HepG2 (cell line): ENCODE data around the gene FDPS. TPM values are rescaled to one million over a fixed set of nuclear protein-coding genes. Genes with fewer than 3 reads are reported as not detected.

Experiments used
- BHLHE40 ChIP-seq: IDR thresholded peaks from 2 replicates; pipeline ENCODE4 v1.6.1; 2011; ENCODE audit warnings: low read length, improper control_type of control experiment
- HES4 ChIP-seq: sonication (generic); formaldehyde crosslinking; IDR thresholded peaks from 2 replicates; pipeline ENCODE4 v1.9.0; 2021; ENCODE audit warnings: mild to moderate bottlenecking, missing genetic modification reagents, borderline replicate concordance
- HNRNPL ChIP-seq: fragments of 200-400 bp; formaldehyde crosslinking; IDR thresholded peaks from 2 replicates; pipeline ENCODE4 v1.6.1; 2017; ENCODE audit warnings: mild to moderate bottlenecking, low read depth, low read length
- JUNB ChIP-seq: sonication (generic); formaldehyde crosslinking; IDR thresholded peaks from 2 replicates; pipeline ENCODE4 v1.8.0; 2022; ENCODE audit warnings: missing genetic modification reagents, mild to moderate bottlenecking, borderline replicate concordance
- MYC ChIP-seq: sonication (generic); formaldehyde crosslinking; IDR thresholded peaks from 2 replicates; pipeline ENCODE4 v1.9.0; 2021; ENCODE audit warnings: missing genetic modification reagents, borderline replicate concordance
- POLR2A ChIP-seq, 2 experiments: IDR thresholded peaks; 2 replicates each; pipeline ENCODE4 v1.6.1; 2011; ENCODE audit warnings: low read depth in 2 of 2, low read length in 2 of 2, mild to moderate bottlenecking in 1 of 2, moderate library complexity in 1 of 2; ENCODE audit not compliant: insufficient read depth in 1 of 2
- RXRA ChIP-seq: sonication (generic); formaldehyde crosslinking; IDR thresholded peaks from 2 replicates; pipeline ENCODE4 v1.5.1; 2020; ENCODE audit warnings: missing genetic modification reagents
- SNAI1 ChIP-seq: sonication (generic); formaldehyde crosslinking; IDR thresholded peaks from 2 replicates; pipeline ENCODE4 v1.5.0; 2020; ENCODE audit warnings: mild to moderate bottlenecking, missing genetic modification reagents, borderline replicate concordance
- TRIM24 ChIP-seq: sonication (generic); formaldehyde crosslinking; IDR thresholded peaks from 2 replicates; pipeline ENCODE4 v1.8.0; 2022; ENCODE audit warnings: mild to moderate bottlenecking, missing genetic modification reagents
- ZFP36L2 ChIP-seq: sonication (generic); formaldehyde crosslinking; IDR thresholded peaks from 2 replicates; pipeline ENCODE4 v1.4.0; 2020; ENCODE audit warnings: missing genetic modification reagents
- ZFX ChIP-seq: sonication (generic); formaldehyde crosslinking; IDR thresholded peaks from 2 replicates; pipeline ENCODE4 v1.4.0; 2020; ENCODE audit warnings: mild to moderate bottlenecking, low read depth, missing genetic modification reagents, moderate library complexity
- ZIK1 ChIP-seq: sonication (generic); formaldehyde crosslinking; IDR thresholded peaks from 2 replicates; pipeline ENCODE4 v1.5.0; 2020; ENCODE audit warnings: mild to moderate bottlenecking, low read depth, missing genetic modification reagents, borderline replicate concordance
- ZMYM3 ChIP-seq: sonication (generic); formaldehyde crosslinking; IDR thresholded peaks from 2 replicates; pipeline ENCODE4 v1.5.1; 2020; ENCODE audit warnings: mild to moderate bottlenecking, missing genetic modification reagents
- ZNF20 ChIP-seq: sonication (generic); formaldehyde crosslinking; IDR thresholded peaks from 2 replicates; pipeline ENCODE4 v1.4.0; 2020; ENCODE audit warnings: mild to moderate bottlenecking, moderate library complexity, missing genetic modification reagents
- ZNF232 ChIP-seq: sonication (generic); formaldehyde crosslinking; IDR thresholded peaks from 2 replicates; pipeline ENCODE4 v1.4.0; 2020; ENCODE audit warnings: missing genetic modification reagents, borderline replicate concordance
- ZNF354B ChIP-seq: sonication (generic); formaldehyde crosslinking; IDR thresholded peaks from 2 replicates; pipeline ENCODE4 v1.8.0; 2022; ENCODE audit warnings: mild to moderate bottlenecking, missing genetic modification reagents
- ZNF768 ChIP-seq: sonication (generic); formaldehyde crosslinking; IDR thresholded peaks from 2 replicates; pipeline ENCODE4 v1.4.0; 2020; ENCODE audit warnings: missing genetic modification reagents
- ZNF816 ChIP-seq: sonication (generic); formaldehyde crosslinking; IDR thresholded peaks from 2 replicates; pipeline ENCODE4 v1.8.0; 2022; ENCODE audit warnings: missing genetic modification reagents, mild to moderate bottlenecking, borderline replicate concordance
- polyA plus RNA-seq, 8 experiments: library from polyadenylated mRNA; depleted of rRNA in 3 of 8; stranded (reverse) in 7 of 8; unstranded in 1 of 8; fragments of >200 nt; fragmentation: Illumina TruSeq in 4 of 8; extraction: Trizol in 4 of 8; gene quantifications; 2 replicates each; pipeline versions ENCODE4 v1.2.1 to v1.2.3, GENCODE V29; 2011 to 2016; ENCODE audit warnings: low read depth in 4 of 8, missing spikeins in 1 of 8, mixed read lengths in 1 of 8; ENCODE audit not compliant: insufficient read depth in 1 of 8
- total RNA-seq, 5 experiments: library from RNA; depleted of rRNA; stranded (reverse); fragments of >200 nt; fragmentation: Illumina TruSeq; extraction: Trizol; gene quantifications; 2 replicates each; pipeline ENCODE4 v1.2.3, GENCODE V29; 2016; ENCODE audit warnings: low read depth in 1 of 5
- TF ChIP-seq, protein P1 (sequence below), 2 experiments: sonication (generic) in 1 of 2; formaldehyde crosslinking in 1 of 2; IDR thresholded peaks; 2 replicates each; pipeline versions ENCODE4 v1.4.0 to v1.6.1; 2018 to 2020; ENCODE audit warnings: missing genetic modification reagents in 2 of 2, borderline replicate concordance in 1 of 2, low read depth in 1 of 2, mild to moderate bottlenecking in 1 of 2, missing biosample characterization in 1 of 2
- TF ChIP-seq, protein P2 (sequence below): sonication (generic); formaldehyde crosslinking; IDR thresholded peaks from 2 replicates; pipeline ENCODE4 v1.5.1; 2020; ENCODE audit warnings: mild to moderate bottlenecking, moderate library complexity, missing genetic modification reagents
- TF ChIP-seq, protein P3 (sequence below): sonication (generic); formaldehyde crosslinking; conservative IDR thresholded peaks from 2 replicates; pipeline ENCODE4 v1.8.0; 2022; ENCODE audit warnings: mild to moderate bottlenecking, moderate library complexity, missing genetic modification reagents

Gene FDPS
- total and polyA plus RNA-seq, 2 of the 13 experiments (the other 11 are each of a cell fraction or from before 2014, with no cell fraction given) = 264 to 519 TPM

DNA sequence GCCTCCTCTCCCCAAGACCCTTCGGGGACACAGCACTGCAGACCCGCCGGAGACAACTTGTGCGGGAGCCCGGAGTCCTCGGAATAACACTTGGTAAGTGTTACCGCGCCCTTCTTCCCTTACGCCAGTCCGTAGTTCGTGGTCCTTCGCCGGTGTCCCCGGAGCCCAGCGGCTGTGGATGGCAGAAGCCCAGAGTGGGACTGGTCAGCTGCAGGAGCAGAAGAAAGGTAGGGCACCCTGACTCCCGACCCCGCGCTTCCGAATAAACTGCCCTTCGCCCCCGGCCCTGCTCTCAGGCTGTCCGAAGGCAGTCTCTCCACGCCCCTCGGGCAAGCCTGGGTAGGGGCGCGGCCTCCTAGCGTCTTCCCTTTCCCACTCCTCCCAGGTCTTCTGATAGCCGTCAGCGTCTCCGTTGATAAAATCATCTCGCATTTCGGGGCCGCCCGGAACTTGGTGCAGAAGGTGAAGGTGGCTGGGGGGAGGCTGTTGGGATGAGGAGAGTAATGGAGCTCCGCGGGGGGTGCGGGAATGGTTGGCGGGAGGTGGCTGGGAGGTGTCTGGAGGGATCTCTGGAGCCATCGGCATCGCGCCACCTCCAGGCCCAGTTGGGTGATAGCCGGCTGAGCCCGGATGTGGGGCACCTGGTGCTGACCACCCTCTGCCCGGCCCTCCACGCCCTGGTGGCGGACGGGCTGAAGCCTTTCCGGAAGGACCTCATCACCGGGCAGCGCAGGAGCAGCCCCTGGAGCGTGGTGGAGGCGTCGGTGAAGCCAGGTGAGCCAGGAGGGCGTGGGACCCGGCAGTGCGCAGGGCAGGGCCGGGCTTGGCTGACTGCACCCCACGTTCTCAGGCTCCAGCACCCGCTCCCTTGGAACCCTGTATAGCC lies 16.3 kb downstream of the FDPS start (continued):
- TF ChIP-seq, protein P1, sequence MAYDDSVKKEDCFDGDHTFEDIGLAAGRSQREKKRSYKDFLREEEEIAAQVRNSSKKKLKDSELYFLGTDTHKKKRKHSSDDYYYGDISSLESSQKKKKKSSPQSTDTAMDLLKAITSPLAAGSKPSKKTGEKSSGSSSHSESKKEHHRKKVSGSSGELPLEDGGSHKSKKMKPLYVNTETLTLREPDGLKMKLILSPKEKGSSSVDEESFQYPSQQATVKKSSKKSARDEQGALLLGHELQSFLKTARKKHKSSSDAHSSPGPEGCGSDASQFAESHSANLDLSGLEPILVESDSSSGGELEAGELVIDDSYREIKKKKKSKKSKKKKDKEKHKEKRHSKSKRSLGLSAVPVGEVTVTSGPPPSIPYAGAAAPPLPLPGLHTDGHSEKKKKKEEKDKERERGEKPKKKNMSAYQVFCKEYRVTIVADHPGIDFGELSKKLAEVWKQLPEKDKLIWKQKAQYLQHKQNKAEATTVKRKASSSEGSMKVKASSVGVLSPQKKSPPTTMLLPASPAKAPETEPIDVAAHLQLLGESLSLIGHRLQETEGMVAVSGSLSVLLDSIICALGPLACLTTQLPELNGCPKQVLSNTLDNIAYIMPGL (CRISPR knock-in tag; IDR thresholded peaks at IDR 0.05; ENCODE audit: borderline replicate concordance in 1 of 2, low read depth in 1 of 2) = peak; percentile 75 to 77; a peak in 3 of 4 replicates
- TF ChIP-seq TRIM24 (no peak), BHLHE40 (no peak), ZNF816 (no peak), ZNF232 (CRISPR knock-in tag) (0 out of 2 replicates have a peak, but pooled peaks have one; percentile 44), ZNF354B (CRISPR knock-in tag) (no peak), ZIK1 (CRISPR knock-in tag) (peak; percentile 74; the same call in 1 of the 2 replicates), JUNB (no peak; the same call in 1 of the 2 replicates), POLR2A (IDR thresholded peaks at IDR 0.05; ENCODE audit: insufficient read depth in 1 of 2, low read depth in 2 of 2, low read length in 2 of 2) (no peak; a peak in 1 of 4 replicates), ZMYM3 (no peak), ZNF768 (0 out of 2 replicates have a peak, but pooled peaks have one; percentile 21), ZFX (CRISPR knock-in tag) (0 out of 2 replicates have a peak, but pooled peaks have one; percentile 35), ZFP36L2 (CRISPR knock-in tag) (no peak), HES4 (CRISPR knock-in tag) (0 out of 2 replicates have a peak, but pooled peaks have one; percentile 10), SNAI1 (CRISPR knock-in tag) (0 out of 2 replicates have a peak, but pooled peaks have one; percentile 53), HNRNPL (peak; percentile 50; the same call in 1 of the 2 replicates), RXRA (0 out of 2 replicates have a peak, but pooled peaks have one; percentile 9), MYC (no peak; the same call in 1 of the 2 replicates), ZNF20 (0 out of 2 replicates have a peak, but pooled peaks have one; percentile 27)
- TF ChIP-seq, protein P2, sequence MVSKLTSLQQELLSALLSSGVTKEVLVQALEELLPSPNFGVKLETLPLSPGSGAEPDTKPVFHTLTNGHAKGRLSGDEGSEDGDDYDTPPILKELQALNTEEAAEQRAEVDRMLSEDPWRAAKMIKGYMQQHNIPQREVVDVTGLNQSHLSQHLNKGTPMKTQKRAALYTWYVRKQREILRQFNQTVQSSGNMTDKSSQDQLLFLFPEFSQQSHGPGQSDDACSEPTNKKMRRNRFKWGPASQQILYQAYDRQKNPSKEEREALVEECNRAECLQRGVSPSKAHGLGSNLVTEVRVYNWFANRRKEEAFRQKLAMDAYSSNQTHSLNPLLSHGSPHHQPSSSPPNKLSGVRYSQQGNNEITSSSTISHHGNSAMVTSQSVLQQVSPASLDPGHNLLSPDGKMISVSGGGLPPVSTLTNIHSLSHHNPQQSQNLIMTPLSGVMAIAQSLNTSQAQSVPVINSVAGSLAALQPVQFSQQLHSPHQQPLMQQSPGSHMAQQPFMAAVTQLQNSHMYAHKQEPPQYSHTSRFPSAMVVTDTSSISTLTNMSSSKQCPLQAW (CRISPR knock-in tag) = peak; percentile 63
- TF ChIP-seq, protein P3, sequence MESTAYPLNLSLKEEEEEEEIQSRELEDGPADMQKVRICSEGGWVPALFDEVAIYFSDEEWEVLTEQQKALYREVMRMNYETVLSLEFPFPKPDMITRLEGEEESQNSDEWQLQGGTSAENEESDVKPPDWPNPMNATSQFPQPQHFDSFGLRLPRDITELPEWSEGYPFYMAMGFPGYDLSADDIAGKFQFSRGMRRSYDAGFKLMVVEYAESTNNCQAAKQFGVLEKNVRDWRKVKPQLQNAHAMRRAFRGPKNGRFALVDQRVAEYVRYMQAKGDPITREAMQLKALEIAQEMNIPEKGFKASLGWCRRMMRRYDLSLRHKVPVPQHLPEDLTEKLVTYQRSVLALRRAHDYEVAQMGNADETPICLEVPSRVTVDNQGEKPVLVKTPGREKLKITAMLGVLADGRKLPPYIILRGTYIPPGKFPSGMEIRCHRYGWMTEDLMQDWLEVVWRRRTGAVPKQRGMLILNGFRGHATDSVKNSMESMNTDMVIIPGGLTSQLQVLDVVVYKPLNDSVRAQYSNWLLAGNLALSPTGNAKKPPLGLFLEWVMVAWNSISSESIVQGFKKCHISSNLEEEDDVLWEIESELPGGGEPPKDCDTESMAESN = 0 out of 2 replicates have a peak, but pooled peaks have one; percentile 6
